ENCODE measurements around the gene ERBB4.

ERBB4 gene

DNA sequence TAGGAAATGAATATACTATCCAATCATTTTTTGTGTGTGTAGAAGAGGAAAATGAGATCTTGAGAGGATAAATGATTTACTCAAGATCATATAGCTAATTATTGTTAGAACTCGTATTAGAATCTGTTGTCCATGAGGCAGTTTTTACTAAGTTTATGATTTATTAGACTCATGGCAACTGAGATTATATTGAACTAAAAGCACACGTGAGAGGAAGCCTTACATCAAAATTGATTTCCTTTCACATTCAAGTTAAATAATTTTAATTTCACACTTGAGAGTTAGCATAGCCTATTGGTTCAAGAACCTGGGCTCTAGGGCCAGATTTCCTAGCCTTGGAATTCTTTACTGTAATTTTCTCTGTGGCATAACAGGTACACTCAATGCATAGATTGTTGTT, 552.3 kb downstream of the ERBB4 start (continued):
- TF ChIP-seq ZFP3 (CRISPR knock-in tag; IDR thresholded peaks at IDR 0.05), result no peak
- TF ChIP-seq BACH2 (CRISPR knock-in tag; IDR thresholded peaks at IDR 0.05; ENCODE audit: borderline replicate concordance), result no peak
- TF ChIP-seq ARNTL (CRISPR knock-in tag; IDR thresholded peaks at IDR 0.05; ENCODE audit: borderline replicate concordance, low read depth), result no peak
- TF ChIP-seq TCF4 (CRISPR knock-in tag; IDR thresholded peaks at IDR 0.05; ENCODE audit: borderline replicate concordance), result no peak
- TF ChIP-seq TOX (CRISPR knock-in tag; IDR thresholded peaks at IDR 0.05; ENCODE audit: borderline replicate concordance), result no peak
- no peak for TF ChIP-seq OSR1 (CRISPR knock-in tag; IDR thresholded peaks at IDR 0.05)
- no peak for TF ChIP-seq PPARA (CRISPR knock-in tag; IDR thresholded peaks at IDR 0.05; ENCODE audit: borderline replicate concordance)
- TF ChIP-seq GLIS3 (CRISPR knock-in tag; IDR thresholded peaks at IDR 0.05), result no peak
- no peak for TF ChIP-seq ZNF70 (CRISPR knock-in tag; IDR thresholded peaks at IDR 0.05)
- TF ChIP-seq ZNF565 (CRISPR knock-in tag; conservative IDR thresholded peaks at IDR 0.05; ENCODE audit: low read depth), result no peak
- TF ChIP-seq, protein P1, sequence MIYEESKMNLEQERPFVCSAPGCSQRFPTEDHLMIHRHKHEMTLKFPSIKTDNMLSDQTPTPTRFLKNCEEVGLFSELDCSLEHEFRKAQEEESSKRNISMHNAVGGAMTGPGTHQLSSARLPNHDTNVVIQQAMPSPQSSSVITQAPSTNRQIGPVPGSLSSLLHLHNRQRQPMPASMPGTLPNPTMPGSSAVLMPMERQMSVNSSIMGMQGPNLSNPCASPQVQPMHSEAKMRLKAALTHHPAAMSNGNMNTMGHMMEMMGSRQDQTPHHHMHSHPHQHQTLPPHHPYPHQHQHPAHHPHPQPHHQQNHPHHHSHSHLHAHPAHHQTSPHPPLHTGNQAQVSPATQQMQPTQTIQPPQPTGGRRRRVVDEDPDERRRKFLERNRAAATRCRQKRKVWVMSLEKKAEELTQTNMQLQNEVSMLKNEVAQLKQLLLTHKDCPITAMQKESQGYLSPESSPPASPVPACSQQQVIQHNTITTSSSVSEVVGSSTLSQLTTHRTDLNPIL (CRISPR knock-in tag; IDR thresholded peaks at IDR 0.05; ENCODE audit: low read depth), result no peak
- TF ChIP-seq CSDC2 (CRISPR knock-in tag; IDR thresholded peaks at IDR 0.05), result no peak

DNA sequence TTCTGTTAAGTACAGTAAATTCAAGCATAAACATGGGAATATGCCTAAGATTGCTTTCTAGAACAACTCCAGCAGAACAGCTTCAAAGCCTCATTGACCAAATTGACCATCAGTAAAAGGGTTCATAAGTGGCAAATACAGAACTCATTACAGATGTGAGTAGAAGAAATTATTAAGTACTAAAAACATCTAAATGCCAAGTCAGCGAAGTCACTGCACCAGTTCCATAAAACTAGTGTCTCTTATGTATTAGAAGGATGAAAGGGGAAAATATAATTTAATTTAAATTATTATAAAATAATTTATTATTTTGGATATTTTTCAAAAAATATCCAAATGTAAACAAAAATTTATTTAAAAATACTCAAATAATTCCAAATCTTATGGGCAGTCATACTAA, 553.2 kb downstream of the ERBB4 start:
- no peak for TF ChIP-seq ZNF565 (CRISPR knock-in tag; conservative IDR thresholded peaks at IDR 0.05; ENCODE audit: low read depth)
- TF ChIP-seq ZNF8 (CRISPR knock-in tag; IDR thresholded peaks at IDR 0.05), result no peak
- TF ChIP-seq, protein P2, sequence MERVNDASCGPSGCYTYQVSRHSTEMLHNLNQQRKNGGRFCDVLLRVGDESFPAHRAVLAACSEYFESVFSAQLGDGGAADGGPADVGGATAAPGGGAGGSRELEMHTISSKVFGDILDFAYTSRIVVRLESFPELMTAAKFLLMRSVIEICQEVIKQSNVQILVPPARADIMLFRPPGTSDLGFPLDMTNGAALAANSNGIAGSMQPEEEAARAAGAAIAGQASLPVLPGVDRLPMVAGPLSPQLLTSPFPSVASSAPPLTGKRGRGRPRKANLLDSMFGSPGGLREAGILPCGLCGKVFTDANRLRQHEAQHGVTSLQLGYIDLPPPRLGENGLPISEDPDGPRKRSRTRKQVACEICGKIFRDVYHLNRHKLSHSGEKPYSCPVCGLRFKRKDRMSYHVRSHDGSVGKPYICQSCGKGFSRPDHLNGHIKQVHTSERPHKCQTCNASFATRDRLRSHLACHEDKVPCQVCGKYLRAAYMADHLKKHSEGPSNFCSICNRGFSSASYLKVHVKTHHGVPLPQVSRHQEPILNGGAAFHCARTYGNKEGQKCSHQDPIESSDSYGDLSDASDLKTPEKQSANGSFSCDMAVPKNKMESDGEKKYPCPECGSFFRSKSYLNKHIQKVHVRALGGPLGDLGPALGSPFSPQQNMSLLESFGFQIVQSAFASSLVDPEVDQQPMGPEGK (CRISPR knock-in tag; IDR thresholded peaks at IDR 0.05; ENCODE audit: borderline replicate concordance), result no peak
- TF ChIP-seq ZC3H10 (CRISPR knock-in tag; IDR thresholded peaks at IDR 0.05), result no peak
- TF ChIP-seq, protein P3, sequence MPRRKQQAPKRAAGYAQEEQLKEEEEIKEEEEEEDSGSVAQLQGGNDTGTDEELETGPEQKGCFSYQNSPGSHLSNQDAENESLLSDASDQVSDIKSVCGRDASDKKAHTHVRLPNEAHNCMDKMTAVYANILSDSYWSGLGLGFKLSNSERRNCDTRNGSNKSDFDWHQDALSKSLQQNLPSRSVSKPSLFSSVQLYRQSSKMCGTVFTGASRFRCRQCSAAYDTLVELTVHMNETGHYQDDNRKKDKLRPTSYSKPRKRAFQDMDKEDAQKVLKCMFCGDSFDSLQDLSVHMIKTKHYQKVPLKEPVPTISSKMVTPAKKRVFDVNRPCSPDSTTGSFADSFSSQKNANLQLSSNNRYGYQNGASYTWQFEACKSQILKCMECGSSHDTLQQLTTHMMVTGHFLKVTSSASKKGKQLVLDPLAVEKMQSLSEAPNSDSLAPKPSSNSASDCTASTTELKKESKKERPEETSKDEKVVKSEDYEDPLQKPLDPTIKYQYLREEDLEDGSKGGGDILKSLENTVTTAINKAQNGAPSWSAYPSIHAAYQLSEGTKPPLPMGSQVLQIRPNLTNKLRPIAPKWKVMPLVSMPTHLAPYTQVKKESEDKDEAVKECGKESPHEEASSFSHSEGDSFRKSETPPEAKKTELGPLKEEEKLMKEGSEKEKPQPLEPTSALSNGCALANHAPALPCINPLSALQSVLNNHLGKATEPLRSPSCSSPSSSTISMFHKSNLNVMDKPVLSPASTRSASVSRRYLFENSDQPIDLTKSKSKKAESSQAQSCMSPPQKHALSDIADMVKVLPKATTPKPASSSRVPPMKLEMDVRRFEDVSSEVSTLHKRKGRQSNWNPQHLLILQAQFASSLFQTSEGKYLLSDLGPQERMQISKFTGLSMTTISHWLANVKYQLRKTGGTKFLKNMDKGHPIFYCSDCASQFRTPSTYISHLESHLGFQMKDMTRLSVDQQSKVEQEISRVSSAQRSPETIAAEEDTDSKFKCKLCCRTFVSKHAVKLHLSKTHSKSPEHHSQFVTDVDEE (CRISPR knock-in tag; IDR thresholded peaks at IDR 0.05), result no peak
- no peak for TF ChIP-seq ISL1 (CRISPR knock-in tag; IDR thresholded peaks at IDR 0.05)
- TF ChIP-seq ZFP30 (CRISPR knock-in tag; IDR thresholded peaks at IDR 0.05), result no peak
- no peak for TF ChIP-seq ARNTL (CRISPR knock-in tag; IDR thresholded peaks at IDR 0.05; ENCODE audit: borderline replicate concordance, low read depth)
- TF ChIP-seq OSR1 (CRISPR knock-in tag; IDR thresholded peaks at IDR 0.05), result no peak
- TF ChIP-seq BACH2 (CRISPR knock-in tag; IDR thresholded peaks at IDR 0.05; ENCODE audit: borderline replicate concordance), result no peak
- ATAC-seq, result no peak

DNA sequence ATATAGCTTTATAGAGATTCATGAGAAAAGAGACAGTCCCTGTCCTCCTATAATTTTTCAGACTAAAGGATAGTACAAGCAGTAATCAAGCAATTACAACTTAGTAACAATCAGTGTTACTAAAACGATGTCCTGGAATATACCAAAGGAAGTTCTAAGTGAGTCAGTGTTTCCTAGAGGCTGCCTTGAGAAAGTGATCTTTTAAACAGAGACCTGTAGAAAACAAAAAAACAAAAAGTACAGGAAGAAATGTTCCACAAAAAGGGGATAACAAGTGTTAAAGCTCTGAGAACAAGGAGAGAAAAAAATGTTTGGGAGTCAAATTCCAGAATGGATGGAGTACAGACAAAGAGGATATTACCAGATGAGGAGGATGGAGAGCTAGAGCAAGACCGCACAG, 556.4 kb downstream of the ERBB4 start:
- ATAC-seq, result no peak
- TF ChIP-seq, protein P2 (CRISPR knock-in tag; IDR thresholded peaks at IDR 0.05; ENCODE audit: borderline replicate concordance), result no peak
- TF ChIP-seq RARB (CRISPR knock-in tag; IDR thresholded peaks at IDR 0.05) (no peak), ESRRG (CRISPR knock-in tag; IDR thresholded peaks at IDR 0.05) (no peak), ZFP3 (CRISPR knock-in tag; IDR thresholded peaks at IDR 0.05) (no peak)

DNA sequence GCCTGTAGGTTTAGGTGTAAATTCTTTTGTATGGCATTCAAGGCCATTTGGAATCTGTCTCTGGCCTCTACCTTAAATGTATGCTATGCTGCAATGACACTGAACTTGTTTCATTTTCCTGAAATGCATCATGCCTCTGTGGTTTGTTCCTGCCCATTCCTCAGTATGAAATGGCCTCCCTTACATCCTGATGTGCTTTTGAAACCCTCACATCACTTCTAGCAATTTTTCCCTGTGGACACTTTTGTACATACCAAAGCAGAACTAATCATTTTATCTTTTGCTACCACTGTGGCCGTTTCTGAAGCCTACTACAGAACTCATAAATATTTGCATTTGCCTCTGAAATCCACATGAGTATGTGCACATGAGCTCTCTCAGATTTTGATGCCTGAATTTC, 557.2 kb downstream of the ERBB4 start:
- no peak for ATAC-seq
- TF ChIP-seq GLIS3 (CRISPR knock-in tag; IDR thresholded peaks at IDR 0.05) (no peak), ESRRG (CRISPR knock-in tag; IDR thresholded peaks at IDR 0.05) (no peak), OSR1 (CRISPR knock-in tag; IDR thresholded peaks at IDR 0.05) (no peak), ISL1 (CRISPR knock-in tag; IDR thresholded peaks at IDR 0.05) (no peak), ZNF565 (CRISPR knock-in tag; conservative IDR thresholded peaks at IDR 0.05; ENCODE audit: low read depth) (no peak), ZNF8 (CRISPR knock-in tag; IDR thresholded peaks at IDR 0.05) (no peak), ZC3H10 (CRISPR knock-in tag; IDR thresholded peaks at IDR 0.05) (no peak), PPARA (CRISPR knock-in tag; IDR thresholded peaks at IDR 0.05; ENCODE audit: borderline replicate concordance) (no peak)
- TF ChIP-seq, protein P1 (CRISPR knock-in tag; IDR thresholded peaks at IDR 0.05; ENCODE audit: low read depth), result no peak
- TF ChIP-seq, protein P4, sequence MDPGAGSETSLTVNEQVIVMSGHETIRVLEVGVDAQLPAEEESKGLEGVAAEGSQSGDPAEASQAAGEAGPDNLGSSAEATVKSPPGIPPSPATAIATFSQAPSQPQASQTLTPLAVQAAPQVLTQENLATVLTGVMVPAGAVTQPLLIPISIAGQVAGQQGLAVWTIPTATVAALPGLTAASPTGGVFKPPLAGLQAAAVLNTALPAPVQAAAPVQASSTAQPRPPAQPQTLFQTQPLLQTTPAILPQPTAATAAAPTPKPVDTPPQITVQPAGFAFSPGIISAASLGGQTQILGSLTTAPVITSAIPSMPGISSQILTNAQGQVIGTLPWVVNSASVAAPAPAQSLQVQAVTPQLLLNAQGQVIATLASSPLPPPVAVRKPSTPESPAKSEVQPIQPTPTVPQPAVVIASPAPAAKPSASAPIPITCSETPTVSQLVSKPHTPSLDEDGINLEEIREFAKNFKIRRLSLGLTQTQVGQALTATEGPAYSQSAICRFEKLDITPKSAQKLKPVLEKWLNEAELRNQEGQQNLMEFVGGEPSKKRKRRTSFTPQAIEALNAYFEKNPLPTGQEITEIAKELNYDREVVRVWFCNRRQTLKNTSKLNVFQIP (CRISPR knock-in tag; IDR thresholded peaks at IDR 0.05; ENCODE audit: borderline replicate concordance, low read depth), result no peak
- TF ChIP-seq, protein P3 (CRISPR knock-in tag; IDR thresholded peaks at IDR 0.05), result no peak

Data from SK-N-SH treated with all-trans-retinoic acid at 6 μM for 48 hours (cell line).